Brain pericyte (primary cell): ENCODE measurements around the gene ABCB8.

Experiments
- DNase-seq: peaks from one replicate; pipeline ENCODE4 v3.0.0-alpha.2; 2012; ENCODE audit warnings: low read depth, low spot score

Gene ABCB8

DNA sequence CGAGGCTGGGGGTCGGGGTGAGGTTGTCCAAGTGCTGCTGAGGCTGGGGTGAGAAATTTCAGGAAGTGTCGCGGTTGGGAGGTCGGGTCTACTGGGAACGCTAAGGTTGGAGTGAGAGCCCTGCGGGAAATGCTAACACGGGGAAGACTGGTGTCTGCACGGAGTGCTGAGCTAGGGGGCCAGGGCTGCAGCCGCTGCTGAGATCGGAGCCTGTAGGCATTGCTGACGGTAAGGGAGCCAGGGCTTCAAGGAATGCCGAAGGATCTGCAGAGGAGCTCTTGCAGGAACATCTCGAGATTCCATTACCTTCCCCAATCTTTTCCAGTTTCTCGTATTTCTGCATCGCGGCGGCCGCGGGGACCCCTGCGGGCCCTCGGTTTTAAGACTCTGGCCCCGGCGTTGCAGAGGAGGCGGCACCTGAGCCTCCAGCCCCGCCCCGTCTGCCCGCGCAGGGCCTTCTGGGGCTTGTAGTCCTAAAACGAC is 29.3 kb downstream of the ABCB8 start, which contains the start of gene CDK5:
TSS of gene CDK5 (minus strand) at position 392 of the 483 bp plus-strand sequence. CDS start at position 343, 49 bp downstream.
- DNase-seq: no peak

DNA sequence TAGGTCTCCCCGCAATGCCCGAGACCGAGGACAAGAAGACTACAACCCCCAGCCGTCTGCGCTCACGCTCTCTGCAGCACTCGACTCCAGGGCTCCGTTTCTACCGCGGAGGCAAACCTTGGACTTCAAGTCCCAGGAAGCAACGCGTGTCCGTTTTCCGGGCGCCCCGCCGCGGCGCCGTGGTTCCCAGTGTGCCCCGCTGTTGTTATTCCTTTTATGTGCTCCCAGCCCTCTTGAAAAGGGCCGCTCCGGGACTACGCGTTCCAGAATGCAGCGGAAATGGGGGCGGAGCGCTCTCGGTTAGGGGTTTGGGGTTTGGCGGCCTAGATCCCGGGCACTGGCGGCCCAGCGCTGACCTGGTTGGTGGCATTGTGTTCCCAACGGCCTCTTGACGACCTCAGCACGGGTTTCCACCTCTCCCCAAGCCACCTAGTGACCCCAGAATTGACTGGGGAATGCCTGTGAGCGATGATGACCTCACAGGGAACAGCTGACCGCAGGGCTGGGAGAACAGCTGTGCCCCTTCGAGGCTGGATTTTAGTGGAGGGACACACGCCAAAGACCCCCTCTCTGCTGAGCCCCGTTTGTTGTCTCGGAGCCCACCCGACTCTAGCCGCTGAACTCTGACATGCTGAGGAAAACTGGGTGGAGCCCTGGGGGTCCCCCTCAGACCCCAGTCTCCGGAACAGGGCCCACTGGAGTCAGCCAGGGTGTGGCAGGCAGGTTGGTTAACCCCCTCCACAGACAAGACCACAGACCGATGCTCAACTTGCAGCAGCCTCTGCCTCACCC is 29.9 kb downstream of the ABCB8 start:
- peak; percentile 99 for DNase-seq

DNA sequence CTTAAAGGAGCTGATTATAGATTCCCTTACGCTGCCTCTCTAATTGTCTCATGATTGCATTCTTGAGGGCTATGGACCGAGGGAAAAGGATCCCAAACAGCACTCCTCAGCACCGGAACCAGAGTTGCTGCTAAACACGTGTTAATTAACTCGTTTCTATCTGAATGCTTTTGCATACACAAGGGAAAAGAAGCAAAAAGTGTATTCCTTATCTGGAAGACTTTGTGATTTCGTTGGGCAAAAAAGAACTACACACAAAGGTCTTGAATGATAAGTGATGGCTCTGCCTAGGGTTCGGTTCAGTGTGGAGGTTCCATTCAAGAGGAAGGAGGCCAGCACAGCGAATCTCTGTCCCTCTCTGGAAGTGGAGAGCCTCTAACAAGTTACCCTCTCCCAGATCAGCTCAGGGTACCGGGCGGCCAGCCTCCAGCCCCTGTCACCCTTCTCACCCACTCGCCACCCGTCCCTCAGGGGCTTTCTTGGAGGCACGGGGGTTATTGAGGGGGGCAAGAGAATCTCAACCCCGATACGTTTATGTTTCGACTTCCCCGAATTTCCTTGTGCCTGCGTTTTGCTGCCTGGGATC is 30.6 kb downstream of the ABCB8 start:
- DNase-seq: no peak

DNA sequence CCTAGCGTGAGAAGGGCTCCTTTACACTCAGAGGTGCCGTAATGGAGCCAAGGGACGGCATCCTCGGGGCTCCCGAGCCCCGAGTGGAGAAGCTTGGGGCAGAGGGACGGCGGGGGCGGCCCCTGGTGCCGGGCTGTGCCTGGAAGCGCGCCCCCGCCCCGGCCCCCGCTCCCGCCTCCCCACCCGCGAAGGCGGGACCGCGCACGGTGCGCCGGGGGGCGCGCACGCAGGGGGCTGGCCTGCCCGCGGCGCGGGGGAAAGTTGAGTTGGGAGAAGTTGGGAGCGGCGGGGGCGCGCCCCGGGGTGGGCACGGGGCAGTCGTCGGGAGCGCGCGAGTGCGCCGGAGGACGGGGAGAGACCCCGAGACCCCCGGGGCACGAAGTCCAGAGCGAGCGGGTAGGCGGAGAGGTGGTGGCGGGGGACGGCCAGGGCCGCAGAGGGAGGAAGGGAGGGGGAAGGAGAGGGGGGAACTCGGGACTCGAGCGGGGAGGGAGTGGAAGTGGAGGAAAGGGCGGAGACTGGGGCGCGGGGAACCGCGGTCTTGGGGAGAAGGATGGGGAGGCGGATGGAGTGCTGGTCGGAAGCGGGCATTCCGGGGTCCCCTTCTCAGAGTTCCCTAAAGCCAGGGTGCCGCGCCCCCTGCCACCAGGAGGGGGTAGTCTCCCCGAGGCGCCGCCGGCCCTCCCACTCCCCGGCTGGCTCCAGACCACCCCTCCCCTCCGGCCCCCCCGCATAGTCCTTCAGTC is 31.3 kb downstream of the ABCB8 start, which contains the start of gene SLC4A2:
TSS of gene SLC4A2 (plus strand) at position 223 of the 746 bp plus-strand sequence. CDS start 2,399 bp downstream, outside the sequence.
- DNase-seq: no peak

DNA sequence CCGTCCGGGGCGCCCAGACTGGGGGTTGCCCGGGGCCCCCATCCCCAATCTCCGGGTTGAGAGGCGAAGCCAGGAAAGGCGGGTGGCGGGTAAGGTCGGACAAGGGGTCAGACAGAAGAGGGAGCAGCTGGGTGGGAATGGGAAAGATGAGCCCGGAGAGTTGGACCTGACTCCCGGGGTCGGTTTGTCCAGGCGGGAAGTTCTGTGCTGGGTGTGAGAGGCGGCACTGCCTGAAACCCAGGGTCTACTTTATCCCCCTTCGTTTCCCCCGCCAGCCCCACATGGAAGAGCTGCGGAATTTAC is 31.8 kb downstream of the ABCB8 start:
- no peak for DNase-seq

DNA sequence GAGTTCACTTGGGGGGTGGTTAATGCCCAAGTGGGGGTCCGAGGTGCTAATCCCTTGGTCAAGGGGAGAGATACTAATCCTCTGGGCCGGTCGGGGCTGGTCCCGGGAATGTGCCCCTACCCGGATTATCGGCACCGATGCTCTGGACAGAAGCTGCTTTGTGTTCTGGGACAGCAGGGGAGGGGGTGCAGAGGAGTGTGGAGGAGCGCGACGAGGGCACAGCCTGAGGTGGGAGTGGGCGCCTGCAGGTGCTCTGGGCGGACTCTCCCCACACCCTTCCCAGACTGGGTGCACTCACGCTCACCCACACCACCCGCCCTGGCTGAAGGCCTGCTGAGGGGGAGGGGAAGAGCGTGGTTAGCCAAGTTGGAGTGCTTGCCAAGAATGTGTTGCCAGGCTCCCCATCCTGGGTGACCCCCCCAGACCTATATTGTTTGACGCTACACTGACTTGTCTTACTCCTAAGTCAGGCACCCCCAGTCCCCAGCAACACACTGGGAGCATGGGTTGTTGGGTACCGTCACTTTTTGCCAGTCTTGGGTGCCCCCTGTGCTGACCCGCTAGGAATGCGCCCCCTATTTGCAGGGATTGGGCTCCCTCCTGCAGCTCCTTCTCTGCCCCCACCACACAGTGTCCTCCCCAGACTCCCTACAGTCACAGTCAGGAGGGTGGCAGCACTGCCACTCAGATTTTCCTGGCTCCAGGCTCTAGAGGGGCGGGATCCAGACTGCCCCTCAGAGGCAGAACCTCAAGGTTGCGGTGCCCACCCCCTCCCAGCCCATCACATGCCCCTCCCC is 32.4 kb downstream of the ABCB8 start:
- DNase-seq: no peak

DNA sequence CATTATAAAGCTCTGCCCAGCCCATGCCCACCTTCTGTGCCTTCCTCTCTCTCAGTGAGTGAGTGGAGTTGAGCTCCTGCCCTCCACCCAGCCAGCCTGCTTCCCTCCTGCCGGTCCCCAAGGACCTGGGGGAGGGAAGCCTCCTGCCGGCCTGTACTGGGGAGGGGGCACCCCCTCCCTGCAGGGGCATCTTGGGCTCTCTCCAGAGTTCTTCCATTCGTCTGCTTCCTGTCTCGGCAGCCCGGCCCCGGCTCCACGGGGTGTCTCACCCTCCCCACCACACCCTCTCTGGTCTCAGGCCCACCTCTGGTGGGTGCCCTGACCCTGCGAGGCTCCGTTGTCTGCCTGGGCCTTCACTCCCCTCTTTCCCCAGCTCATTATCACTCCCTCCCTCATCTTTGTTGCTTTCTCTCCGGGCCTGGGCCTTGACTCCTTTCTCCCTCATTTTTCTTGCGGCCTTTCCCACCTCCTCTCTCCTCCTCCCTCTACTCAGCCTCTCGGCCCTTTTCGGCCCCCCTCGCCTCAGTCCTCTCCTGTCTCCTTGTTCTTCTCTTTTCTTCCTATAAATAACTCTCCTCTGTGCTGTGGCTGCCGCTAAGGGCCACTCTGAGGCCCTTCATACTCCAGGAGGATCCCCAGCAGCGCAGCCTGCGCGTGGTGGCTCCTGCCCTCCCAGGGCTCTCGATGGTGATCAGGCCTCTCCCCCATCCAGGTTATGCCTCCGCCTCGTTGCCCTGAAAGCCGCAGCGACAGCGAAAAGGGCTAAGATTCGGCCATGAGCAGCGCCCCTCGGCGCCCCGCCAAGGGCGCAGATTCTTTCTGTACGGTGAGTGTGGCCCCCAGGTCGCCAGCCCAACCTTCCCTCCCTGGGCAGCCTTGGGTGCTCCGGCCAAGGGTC is 33.2 kb downstream of the ABCB8 start:
- DNase-seq: no peak

DNA sequence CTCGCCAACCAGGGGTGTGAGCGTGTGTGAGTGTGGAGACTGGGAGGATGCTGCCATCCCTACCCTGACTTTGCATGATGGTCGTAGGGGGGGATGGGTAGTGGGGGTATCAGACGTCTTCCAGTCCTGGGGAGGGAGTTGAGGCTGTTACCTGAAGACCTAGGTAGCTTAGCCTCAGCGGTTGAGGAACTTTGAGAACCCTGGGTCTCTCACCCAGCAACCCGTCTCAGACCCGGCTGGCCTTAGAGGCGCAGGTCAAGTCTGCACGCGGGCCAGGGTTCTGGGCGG is 33.8 kb downstream of the ABCB8 start:
- no peak for DNase-seq

DNA sequence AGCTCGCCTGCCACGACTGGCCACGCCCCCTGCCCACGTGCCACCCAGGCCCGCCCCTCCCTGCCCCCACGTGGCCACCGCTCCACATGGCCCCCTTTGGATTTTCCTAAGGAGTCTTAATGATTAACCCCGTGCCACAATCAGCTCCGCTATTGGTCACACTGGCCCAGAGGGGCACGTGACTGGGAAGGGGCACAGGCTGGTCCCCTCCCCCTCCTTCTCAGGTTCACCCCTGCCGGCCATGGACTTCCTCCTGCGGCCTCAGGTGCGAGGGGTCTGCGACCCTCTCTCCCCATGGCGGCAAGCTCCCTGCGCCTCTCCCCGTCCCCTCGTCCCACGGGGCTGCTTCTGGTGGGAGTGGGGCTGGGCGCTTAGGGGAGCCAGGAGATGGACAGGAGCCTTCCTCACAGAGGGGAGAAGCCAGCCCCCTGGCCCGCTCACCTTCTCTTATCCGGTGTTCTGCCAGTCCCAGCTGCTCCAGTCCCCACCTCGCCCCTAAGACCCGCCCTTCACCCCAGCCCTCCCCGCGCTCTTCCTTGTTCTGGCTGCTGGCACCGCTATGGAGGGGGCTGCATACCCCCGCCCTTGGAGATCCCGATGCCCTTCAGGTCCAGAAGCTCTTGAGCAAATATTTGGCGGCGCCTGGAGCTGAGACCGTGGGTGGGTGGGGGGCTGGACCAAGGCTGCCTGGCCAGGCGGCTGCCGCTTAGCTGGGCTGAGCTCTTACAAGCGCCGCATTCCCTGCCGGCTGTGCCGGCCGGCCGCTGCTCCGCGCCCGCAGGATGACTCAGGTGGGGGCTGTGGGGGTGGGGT is 34.4 kb downstream of the ABCB8 start:
- no peak for DNase-seq

DNA sequence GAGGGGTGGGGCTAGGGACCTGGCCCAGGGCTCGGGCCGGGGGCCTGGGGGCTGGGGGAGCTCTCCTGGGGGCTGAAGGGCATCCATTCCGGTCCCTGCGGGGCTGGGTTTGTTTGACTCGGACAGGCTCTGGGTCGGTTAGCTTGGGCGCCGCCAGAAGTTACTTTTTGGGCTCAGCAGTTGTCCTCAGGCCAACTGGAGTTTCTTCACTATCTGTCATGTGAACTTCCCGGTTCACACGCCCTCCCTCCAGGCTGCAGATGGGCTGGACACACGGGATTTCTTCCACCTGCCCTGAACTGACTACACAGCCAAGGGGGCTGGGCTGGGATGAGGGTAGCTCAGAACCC is 34.9 kb downstream of the ABCB8 start:
- DNase-seq: no peak

DNA sequence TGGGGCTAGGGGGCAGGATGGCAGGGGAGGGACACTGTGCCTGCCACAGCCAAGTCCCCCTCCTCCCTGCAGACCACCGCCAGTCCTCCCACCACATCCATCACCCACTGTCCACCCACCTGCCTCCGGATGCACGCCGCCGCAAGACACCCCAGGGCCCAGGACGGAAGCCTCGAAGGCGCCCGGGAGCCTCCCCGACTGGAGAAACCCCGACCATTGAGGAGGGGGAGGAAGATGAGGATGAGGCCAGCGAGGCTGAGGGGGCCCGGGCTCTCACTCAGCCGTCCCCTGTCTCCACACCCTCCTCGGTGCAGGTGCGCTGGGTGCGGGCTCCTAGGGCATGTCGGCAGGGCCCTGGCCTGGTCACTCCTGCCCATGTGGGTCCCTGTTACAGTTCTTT is 36.2 kb downstream of the ABCB8 start:
- DNase-seq: no peak

DNA sequence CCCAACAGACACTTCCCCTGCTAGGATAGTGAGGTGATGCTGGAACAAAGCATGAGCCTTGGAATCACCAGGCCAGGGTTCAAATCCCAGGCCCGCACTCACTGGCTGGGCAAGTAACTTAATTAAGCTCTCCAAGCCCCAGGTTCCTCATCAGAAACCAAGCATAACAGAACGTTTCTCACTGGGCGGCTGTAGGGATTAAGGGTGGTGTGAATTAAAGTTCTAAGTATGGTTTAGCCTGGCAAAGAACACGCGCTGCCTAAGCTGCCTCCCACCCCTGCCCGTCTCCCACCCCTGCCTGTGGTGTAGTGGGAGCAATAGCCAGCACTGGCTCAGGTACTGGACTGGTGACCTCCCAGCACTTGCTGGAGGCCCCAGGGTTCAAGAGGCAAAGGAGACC is 36.7 kb downstream of the ABCB8 start:
- no peak for DNase-seq

DNA sequence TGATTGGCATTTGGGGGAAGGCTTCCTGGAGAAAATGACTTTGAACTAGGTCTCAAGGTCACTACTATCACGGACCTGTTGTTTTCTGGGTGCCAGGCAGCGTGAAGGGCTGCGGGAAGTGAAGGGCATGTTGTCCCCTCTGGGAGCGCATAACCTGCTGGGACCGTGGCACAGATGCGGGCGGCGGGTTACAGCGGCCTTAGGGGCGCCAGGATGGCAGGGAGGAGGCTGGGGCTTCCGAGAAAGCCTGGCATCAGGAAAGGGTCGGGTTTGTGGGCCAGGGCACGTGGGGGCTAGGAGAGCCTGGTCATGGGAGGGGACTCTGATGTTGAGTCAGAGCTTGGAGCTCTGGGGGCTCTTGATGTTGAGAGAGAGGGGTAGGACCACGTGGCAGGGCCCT is 37.3 kb downstream of the ABCB8 start:
- no peak for DNase-seq

DNA sequence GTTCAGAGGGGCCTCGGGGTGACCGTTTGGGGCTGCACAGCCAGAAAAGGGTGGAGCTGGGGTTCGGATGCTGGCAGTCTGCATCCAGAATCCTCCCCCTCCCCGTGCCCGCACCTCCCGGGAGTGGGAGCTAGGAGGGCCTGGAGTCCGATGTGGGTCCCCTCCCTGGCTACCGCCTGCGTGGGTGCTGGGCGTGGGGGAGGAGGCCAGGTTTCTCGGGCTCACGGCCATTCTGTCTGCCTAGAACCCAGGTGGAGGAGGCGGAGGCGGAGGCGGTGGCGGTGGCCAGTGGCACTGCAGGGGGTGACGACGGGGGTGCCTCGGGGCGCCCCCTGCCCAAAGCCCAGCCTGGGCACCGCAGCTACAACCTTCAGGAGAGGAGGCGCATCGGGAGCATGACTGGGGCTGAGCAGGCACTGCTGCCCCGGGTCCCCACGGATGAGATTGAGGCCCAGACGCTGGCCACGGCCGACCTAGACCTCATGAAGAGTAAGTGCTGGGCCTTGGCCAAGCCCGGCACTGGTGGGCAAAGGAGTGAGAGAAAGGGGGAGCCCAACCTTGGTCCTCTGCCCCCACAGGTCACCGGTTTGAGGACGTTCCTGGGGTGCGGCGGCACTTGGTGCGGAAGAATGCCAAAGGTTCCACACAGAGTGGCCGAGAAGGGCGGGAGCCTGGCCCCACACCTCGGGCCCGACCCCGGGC is 38.2 kb downstream of the ABCB8 start:
- DNase-seq: no peak

DNA sequence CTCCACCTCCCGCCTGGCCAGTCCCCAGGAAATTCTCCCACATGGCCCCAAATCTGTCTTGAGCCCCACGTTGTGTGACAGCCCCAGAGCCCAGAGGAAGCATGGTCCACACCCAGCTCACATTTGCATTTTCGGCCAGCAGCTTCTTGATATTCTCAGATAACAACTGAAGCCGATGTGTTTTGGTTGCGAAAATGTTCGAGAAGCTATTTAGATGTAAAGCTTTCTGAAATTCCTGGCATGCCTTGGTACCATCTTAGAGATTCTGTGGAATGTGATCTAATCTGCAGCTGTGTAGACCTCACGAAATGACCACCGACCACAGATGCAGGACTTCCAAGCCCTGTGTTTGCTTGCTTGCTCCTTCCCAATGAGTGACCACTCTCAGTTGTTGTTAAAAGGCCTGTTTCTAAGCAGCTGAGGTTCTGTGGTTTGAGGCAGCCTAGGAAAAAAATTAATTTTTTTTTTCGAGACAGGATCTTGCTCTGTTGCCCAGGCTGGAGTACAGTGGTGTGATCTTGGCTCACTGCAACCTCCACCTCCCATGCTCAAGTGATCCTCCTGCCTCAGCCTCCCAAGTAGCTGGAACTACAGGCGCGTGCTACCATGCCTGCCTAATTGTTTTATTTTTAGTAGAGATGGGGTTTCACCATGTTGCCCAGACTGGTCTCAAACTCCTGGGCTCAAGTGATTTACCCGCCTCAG is 40.0 kb downstream of the ABCB8 start:
- DNase-seq: no peak

DNA sequence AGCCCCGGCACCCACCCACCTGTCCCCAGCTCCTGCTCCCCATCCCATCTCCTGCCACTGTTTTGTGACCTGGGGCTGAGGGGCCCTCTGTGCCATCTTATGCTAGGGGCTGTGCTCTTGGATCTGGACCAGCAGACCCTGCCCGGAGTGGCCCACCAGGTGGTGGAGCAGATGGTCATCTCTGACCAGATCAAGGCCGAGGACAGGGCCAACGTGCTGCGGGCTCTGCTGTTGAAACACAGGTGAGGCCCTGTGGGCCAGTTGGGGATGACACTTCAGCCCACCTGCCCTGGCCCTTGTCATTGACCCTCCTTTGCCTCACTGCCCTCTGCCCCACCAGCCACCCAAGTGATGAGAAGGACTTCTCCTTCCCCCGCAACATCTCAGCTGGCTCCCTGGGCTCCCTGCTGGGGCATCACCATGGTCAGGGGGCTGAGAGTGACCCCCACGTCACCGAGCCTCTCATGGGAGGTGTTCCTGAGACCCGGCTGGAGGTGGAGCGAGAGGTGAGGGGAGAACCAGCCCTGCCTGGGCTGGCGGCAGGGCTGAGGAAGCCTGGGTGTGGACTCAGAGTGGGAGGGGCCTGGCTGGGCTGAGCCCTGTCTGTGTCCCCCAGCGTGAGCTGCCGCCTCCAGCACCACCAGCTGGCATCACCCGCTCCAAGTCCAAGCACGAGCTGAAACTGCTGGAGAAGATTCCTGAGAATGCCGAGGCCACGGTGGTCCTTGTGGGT is 41.8 kb downstream of the ABCB8 start:
- DNase-seq: no peak

DNA sequence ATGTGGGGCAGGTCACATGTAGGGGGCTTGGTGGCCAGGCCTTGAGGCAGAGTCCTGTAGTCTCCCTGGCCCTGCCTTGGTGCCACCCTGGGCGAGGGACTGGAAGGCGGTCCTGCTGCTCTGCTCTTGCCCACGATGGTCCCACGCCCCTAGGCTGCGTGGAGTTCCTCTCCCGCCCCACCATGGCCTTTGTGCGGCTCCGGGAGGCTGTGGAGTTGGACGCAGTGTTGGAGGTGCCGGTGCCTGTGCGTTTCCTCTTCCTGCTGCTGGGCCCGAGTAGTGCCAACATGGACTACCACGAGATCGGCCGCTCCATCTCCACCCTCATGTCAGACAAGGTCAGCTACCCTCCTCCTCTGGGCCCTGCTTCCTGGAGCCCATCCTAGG is 42.3 kb downstream of the ABCB8 start:
- no peak for DNase-seq
